Psoas muscle (tissue), 8 donors: Measurements from ENCODE around the gene PCCA. TPM values are rescaled to one million over a fixed set of nuclear protein-coding genes. Genes with fewer than 3 reads are reported as not detected.

ENCODE experiments used
- ATAC-seq, 4 donors: fragments of 200-7000 bp; cut with Tn5 transposase; one replicate each; pipeline ENCODE4 v1.9.1; 2020; ENCODE audit warnings: moderate library complexity in 3 of 4, mild to moderate bottlenecking in 2 of 4
- DNase-seq, 2 donors: peaks; one replicate each; pipeline ENCODE4 v3.0.0-alpha.2; 2020
- H3K27ac ChIP-seq: fragments of 200-600 bp; one replicate; pipeline ENCODE4 v1.8.0; 2022
- H3K27me3 ChIP-seq, 3 donors: fragments of 200-600 bp in 1 of 3; one replicate each; pipeline versions ENCODE4 v1.6.1 to v1.8.0; 2013 to 2022; ENCODE audit warnings: low read length in 2 of 3, mild to moderate bottlenecking in 2 of 3, moderate library complexity in 1 of 3; ENCODE audit not compliant: insufficient read depth in 3 of 3
- H3K36me3 ChIP-seq, 2 donors: fragments of 200-600 bp in 1 of 2; one replicate each; pipeline versions ENCODE4 v1.6.1 to v1.8.0; 2013 to 2022; ENCODE audit warnings: low read depth in 1 of 2, mild to moderate bottlenecking in 1 of 2, moderate library complexity in 1 of 2; ENCODE audit not compliant: insufficient read depth in 1 of 2
- H3K4me1 ChIP-seq: fragments of 200-600 bp; one replicate; pipeline ENCODE4 v1.8.0; 2022
- H3K4me3 ChIP-seq: fragments of 200-600 bp; one replicate; pipeline ENCODE4 v1.8.0; 2022; ENCODE audit warnings: mild to moderate bottlenecking
- H3K9me3 ChIP-seq: fragments of 200-600 bp; one replicate; pipeline ENCODE4 v1.8.0; 2022
- WGBS, 3 donors: extraction: QIAGEN DNeasy Blood & Tissue Kit; methylation state at CpG; one replicate each; pipeline versions ENCODE4 v1.1.6 to v1.1.7; 2013; 5-methylcytosine and 5-hydroxymethylcytosine counted together
- intact Hi-C, 2 donors: fragments of 100-400 bp; cut with DNase I; formaldehyde crosslinking; loops; one replicate each; pipeline versions ENCODE4 v1.11.0 to v1.14.2; 2022
- polyA plus RNA-seq, 3 donors: library from polyadenylated mRNA; stranded (reverse); fragments of 200-250 nt; gene quantifications; one replicate each; pipeline ENCODE4 v1.2.3, GENCODE V29; 2013
- total RNA-seq, 4 donors: library from RNA; stranded (reverse); fragmentation: NEBNext Ultra II Directional in 2 of 4; extraction: Animal tissue kit (Norgen Biotek cat#: 25700) in 2 of 4; gene quantifications; one replicate each; pipeline versions ENCODE4 v1.2.1 to v1.2.4, GENCODE V29; 2021 to 2023
- TF ChIP-seq, protein P1 (sequence below): fragments of 200-600 bp; IDR thresholded peaks from one replicate; pipeline ENCODE4 v1.8.0; 2022; ENCODE audit warnings: antibody characterized with exemption
- donor health status: healthy with polysubstance abuse.
- donor health status: DM: no; HTN: no; CAD: no; lungs with moderate emphysema.
- donor health status: Bipolar disorder and iron deficiency.
- donor health status: healthy.
- donor health status: DM: yes; HTN: yes; CAD: no.
- donor health status: DM: no; HTN: no; CAD: no.
- donor health status: DM: no; HTN: no; CAD: no.
- donor health status: DM: yes; HTN: yes; CAD: no.

Gene PCCA
- total and polyA plus RNA-seq, 7 donors = 6.2 to 23.9 (median 13.3) TPM

DNA sequence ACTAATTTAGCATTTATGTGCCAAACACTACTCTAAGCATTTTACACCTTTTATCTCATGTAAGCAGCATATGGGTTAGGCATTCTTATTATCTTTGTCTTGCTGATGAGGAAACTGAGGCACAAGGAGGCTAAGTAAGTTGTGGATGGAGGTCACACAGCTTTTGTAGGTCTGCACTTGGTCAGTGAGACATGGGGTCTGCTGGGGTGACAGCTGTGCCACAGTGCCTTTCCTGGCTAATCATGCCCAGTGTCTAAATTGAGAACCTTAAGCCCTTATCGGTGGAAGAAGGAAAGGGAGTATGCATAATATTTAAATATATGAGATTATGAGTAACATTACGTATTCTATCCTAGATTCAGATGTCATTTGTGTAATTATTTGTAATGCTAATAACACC is 273.5 kb downstream of the PCCA start:
- Histone ChIP-seq H3K27ac (no peak overlapping the region), H3K9me3 (no peaks in the 10 kb centered on the region), H3K27me3 (no peaks in the 10 kb centered on the region), H3K36me3 (no peaks in the 10 kb centered on the region), H3K4me3 (no peak overlapping the region), H3K4me1 (no peaks in the 10 kb centered on the region)
- intact Hi-C loops = no loop called here
- TF ChIP-seq, protein P1, sequence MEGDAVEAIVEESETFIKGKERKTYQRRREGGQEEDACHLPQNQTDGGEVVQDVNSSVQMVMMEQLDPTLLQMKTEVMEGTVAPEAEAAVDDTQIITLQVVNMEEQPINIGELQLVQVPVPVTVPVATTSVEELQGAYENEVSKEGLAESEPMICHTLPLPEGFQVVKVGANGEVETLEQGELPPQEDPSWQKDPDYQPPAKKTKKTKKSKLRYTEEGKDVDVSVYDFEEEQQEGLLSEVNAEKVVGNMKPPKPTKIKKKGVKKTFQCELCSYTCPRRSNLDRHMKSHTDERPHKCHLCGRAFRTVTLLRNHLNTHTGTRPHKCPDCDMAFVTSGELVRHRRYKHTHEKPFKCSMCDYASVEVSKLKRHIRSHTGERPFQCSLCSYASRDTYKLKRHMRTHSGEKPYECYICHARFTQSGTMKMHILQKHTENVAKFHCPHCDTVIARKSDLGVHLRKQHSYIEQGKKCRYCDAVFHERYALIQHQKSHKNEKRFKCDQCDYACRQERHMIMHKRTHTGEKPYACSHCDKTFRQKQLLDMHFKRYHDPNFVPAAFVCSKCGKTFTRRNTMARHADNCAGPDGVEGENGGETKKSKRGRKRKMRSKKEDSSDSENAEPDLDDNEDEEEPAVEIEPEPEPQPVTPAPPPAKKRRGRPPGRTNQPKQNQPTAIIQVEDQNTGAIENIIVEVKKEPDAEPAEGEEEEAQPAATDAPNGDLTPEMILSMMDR = no peak
- ATAC-seq (no peak), DNase-seq (no peak)
- WGBS, 3 donors = 80 to 95% (median 81%) methylated on average over 2 of the region's 2 CpGs

DNA sequence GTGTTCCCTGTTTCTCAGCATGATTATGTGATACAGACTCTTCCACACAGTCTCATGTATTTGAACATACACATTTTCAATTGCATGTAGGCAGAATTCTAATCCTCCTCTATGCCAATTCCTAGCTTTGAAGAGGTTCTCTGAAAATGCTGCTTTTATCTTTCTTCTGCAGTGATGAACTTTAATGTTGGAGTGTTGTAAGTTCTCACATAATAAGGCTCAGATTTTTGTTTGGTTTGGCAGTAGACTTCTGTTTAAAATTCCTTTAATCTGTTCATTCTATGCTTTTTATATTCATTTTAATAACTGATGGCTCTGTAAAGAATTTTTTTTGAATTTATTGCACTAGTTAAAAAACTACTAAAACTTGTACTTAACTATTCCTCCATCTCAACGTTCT is 273.9 kb downstream of the PCCA start:
- Histone ChIP-seq H3K9me3 (no peaks in the 10 kb centered on the region), H3K4me3 (no peak overlapping the region), H3K36me3 (no peaks in the 10 kb centered on the region), H3K4me1 (no peaks in the 10 kb centered on the region), H3K27me3 (no peaks in the 10 kb centered on the region), H3K27ac (no peak overlapping the region)
- TF ChIP-seq, protein P1 = no peak
- ATAC-seq (no peak), DNase-seq (no peak)
- 41 to 53% (median 46%) methylated on average over 1 of the region's 1 CpG for WGBS, 3 donors
- intact Hi-C loops = no loop called here

DNA sequence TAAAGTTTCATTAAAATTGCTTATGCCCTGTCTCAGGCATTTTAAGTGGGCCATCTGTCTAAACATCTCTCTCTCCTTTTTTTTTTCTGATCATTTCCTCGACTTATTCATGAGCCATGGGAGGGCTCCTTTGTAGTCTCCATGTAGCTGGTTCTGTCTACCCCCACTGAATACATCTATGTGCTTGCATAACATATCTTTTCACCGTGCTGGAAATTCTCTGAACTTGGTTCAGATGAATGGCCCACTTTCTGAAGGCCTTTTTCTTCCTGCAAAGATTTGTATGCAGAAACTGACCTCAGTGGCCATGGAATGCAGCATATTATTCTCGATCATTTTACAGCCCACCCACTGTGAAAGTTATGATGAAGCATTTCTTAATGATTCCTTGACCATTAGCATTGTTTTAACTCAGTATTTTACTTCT is 274.4 kb downstream of the PCCA start:
- ATAC-seq = no peak

GRCh38 chr13:100363874-100364273 is 275.0 kb downstream of the PCCA start:
- Histone ChIP-seq H3K27me3 (no peaks in the 10 kb centered on the region), H3K27ac (no peak overlapping the region), H3K9me3 (no peaks in the 10 kb centered on the region), H3K4me3 (no peak overlapping the region), H3K4me1 (no peaks in the 10 kb centered on the region), H3K36me3 (no peaks in the 10 kb centered on the region)
- DNase-seq (no peak), ATAC-seq (no peak)
- 81 to 95% (median 87%) methylated on average over 2 of the region's 2 CpGs for WGBS, 3 donors
- intact Hi-C loops = no loop called here
- TF ChIP-seq, protein P1 = no peak

More for the DNA sequence above, 274.4 kb downstream of the PCCA start:
- 36 to 47% (median 39%) methylated on average over 3 of the region's 3 CpGs for WGBS, 3 donors
- H3K4me3 ChIP-seq = no peak overlapping the region
- no peaks in the 10 kb centered on the region for H3K36me3 ChIP-seq
- no peaks in the 10 kb centered on the region for H3K27me3 ChIP-seq
- intact Hi-C loops = no loop called here
- no peak for DNase-seq
- no peaks in the 10 kb centered on the region for H3K9me3 ChIP-seq
- TF ChIP-seq, protein P1 = no peak
- H3K27ac ChIP-seq = no peak overlapping the region
- no peaks in the 10 kb centered on the region for H3K4me1 ChIP-seq

DNA sequence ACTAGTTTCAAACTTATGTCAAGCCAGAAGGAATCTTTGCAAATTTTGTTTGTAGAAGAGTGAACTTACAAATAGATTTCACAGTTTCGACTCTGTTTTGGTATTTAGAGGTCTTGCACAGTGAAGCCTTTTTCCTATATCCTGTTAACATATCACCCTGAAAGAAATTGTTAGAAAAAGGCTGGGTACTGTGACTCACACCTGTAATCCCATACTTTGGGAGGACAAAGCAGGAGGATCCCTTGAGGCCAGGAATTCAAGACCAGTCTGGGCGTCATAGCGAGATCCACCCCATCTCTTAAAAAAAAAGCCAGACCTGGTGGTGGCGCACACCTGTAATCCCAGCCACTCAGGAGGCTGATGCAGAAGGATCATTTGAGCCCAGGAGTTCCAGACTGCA is 275.7 kb downstream of the PCCA start:
- intact Hi-C loops = no loop called here

More for the DNA sequence above, 275.7 kb downstream of the PCCA start:
- Histone ChIP-seq H3K27ac (no peak overlapping the region), H3K36me3 (no peaks in the 10 kb centered on the region), H3K9me3 (no peaks in the 10 kb centered on the region), H3K27me3 (no peaks in the 10 kb centered on the region), H3K4me1 (no peaks in the 10 kb centered on the region), H3K4me3 (no peak overlapping the region)
- ATAC-seq (no peak), DNase-seq (no peak)
- TF ChIP-seq, protein P1 = no peak
- WGBS, 3 donors = 96 to 100% (median 96%) methylated on average over 4 of the region's 4 CpGs
